ENCODE results near the gene METTL24. TPM values are rescaled to one million over a fixed set of nuclear protein-coding genes. Genes with fewer than 3 reads are reported as not detected.
"Not testable (repeated sequence)": the region's sequence is repeated elsewhere in the genome, so short reads cannot be mapped to it uniquely, and the experiment has no call there.

The METTL24 gene
- total and polyA plus RNA-seq, 2 donors (not counting 1 experiment from before 2014, with no cell fraction given), result 0.18 to 2.6 TPM

DNA sequence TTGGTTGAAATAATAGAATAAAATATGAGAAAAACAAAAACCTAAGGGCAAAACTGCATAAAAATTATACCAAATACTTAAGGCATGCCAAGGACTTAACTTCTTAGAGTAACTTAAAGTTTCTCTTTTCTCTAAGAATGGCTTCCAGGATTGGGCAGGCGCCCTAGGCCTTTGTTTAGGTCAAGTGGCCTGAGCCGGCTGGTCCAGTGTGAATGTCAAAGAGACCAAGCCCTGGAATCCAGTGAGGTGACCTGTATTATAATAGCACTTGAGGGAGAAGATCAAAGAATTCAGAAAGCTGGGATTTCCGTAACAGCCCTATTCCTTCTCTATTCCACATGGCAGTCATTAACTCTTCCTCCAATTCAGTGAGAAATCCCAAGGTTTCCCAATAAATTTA lies 6.6 kb downstream of the METTL24 start:
- Histone ChIP-seq H3K79me2 (ENCODE audit: control insufficient read depth, insufficient read depth, low read length) (no peaks in the 10 kb centered on the region), H4K20me1 (ENCODE audit: control insufficient read depth, extremely low read depth, insufficient read depth, low read length) (no peaks in the 10 kb centered on the region), H3K27me3 (ENCODE audit: control insufficient read depth, insufficient read depth, low read length) (no peaks in the 10 kb centered on the region), H3K4me1 (ENCODE audit: control insufficient read depth, extremely low read depth, insufficient read depth, low read length) (no peaks in the 10 kb centered on the region), H3K4me3 (replicated peaks in 1 of 4; ENCODE audit: control extremely low read depth in 1 of 4, insufficient read depth in 1 of 4, low read depth in 3 of 4, low read length in 4 of 4) (no peak overlapping the region), H3K27ac (ENCODE audit: insufficient read depth, low read length) (no peak overlapping the region), H3K4me2 (ENCODE audit: extremely low read depth, insufficient read depth, low read length) (no peak overlapping the region), H2AFZ (ENCODE audit: low read length) (no peak overlapping the region), H3K36me3 (ENCODE audit: control insufficient read depth, insufficient read depth, low read length) (no peaks in the 10 kb centered on the region), H3K9me3 (ENCODE audit: control insufficient read depth, insufficient read depth, low read depth, low read length) (no peaks in the 10 kb centered on the region), H3K9ac (ENCODE audit: insufficient read depth, low read length) (no peak overlapping the region)
- DNase-seq (ENCODE audit: low read depth in 2 of 2), result no peak
- TF ChIP-seq, protein P1, sequence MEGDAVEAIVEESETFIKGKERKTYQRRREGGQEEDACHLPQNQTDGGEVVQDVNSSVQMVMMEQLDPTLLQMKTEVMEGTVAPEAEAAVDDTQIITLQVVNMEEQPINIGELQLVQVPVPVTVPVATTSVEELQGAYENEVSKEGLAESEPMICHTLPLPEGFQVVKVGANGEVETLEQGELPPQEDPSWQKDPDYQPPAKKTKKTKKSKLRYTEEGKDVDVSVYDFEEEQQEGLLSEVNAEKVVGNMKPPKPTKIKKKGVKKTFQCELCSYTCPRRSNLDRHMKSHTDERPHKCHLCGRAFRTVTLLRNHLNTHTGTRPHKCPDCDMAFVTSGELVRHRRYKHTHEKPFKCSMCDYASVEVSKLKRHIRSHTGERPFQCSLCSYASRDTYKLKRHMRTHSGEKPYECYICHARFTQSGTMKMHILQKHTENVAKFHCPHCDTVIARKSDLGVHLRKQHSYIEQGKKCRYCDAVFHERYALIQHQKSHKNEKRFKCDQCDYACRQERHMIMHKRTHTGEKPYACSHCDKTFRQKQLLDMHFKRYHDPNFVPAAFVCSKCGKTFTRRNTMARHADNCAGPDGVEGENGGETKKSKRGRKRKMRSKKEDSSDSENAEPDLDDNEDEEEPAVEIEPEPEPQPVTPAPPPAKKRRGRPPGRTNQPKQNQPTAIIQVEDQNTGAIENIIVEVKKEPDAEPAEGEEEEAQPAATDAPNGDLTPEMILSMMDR (conservative IDR thresholded peaks at IDR 0.05 in 1 of 2, IDR thresholded peaks at IDR 0.05 in 1 of 2; ENCODE audit: low read depth in 1 of 2, low read length in 2 of 2), result no peak
- TF ChIP-seq EZH2 (IDR thresholded peaks at IDR 0.05; ENCODE audit: low read length, missing control alignments), result no peak

DNA sequence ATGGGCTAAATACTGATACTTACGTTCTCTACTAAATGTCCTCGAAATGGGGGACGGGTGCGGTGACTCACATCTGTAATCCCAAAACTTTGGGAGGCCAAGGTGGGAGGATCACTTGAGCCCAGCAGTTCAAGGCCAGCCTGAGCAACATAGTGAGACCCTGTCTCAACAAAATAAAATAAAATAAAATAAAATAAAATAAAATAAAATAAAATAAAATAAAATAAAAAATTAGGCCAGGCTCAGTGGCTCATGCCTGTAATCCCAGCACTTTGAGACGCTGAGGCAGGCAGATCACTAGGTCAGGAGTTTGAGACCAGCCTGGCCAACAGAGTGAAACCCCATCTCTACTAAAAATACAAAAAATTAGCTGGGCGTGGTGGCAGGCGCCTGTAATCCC lies 7.6 kb downstream of the METTL24 start:
- H3K4me1 ChIP-seq (ENCODE audit: control insufficient read depth, extremely low read depth, insufficient read depth, low read length); H3K4me3 ChIP-seq (replicated peaks in 1 of 4; ENCODE audit: control extremely low read depth in 1 of 4, insufficient read depth in 1 of 4, low read depth in 3 of 4, low read length in 4 of 4); H3K36me3 ChIP-seq (ENCODE audit: control insufficient read depth, insufficient read depth, low read length); DNase-seq (ENCODE audit: low read depth in 2 of 2); H3K9me3 ChIP-seq (ENCODE audit: control insufficient read depth, insufficient read depth, low read depth, low read length); H3K9ac ChIP-seq (ENCODE audit: insufficient read depth, low read length); H2AFZ ChIP-seq (ENCODE audit: low read length); H4K20me1 ChIP-seq (ENCODE audit: control insufficient read depth, extremely low read depth, insufficient read depth, low read length); H3K27ac ChIP-seq (ENCODE audit: insufficient read depth, low read length); H3K4me2 ChIP-seq (ENCODE audit: extremely low read depth, insufficient read depth, low read length); H3K79me2 ChIP-seq (ENCODE audit: control insufficient read depth, insufficient read depth, low read length); H3K27me3 ChIP-seq (ENCODE audit: control insufficient read depth, insufficient read depth, low read length): not testable (repeated sequence)

DNA sequence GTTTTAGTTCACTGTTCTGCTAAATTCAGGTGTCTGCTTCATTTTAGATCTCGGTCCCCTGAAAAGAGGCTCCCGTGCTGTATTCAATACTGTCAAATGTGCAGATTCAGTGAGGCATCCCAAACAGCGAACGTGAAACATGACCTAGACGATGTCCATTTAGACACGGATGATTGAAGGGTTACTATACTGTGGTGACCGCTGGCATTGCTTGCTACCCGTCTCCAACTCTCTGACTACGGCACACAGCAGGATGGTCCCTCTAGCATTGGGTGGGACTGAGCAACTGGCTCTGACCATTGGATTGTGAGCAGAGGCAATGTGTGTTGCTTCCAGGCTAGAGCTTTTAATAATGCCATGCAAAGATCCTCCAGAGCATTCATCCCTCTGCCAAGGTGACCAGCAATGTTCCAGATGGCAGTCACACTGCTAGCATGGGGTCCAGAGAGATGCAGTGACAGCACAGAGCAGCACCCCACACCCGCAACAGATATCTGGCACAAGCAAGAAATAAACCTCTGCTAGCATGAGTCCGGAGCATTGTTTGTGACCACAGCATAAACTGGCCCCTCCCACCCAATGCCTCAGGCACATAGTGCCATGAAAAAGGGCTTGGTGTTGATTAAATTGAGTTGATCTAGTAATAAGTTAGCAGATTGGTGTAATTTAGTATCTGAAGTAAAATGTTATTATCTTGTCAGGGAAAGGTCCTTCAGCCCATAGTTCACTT lies 9.0 kb downstream of the METTL24 start:
- no peaks in the 10 kb centered on the region for H4K20me1 ChIP-seq (ENCODE audit: control insufficient read depth, extremely low read depth, insufficient read depth, low read length)
- no peak overlapping the region for H3K9ac ChIP-seq (ENCODE audit: insufficient read depth, low read length)
- H3K4me3 ChIP-seq (replicated peaks in 1 of 4; ENCODE audit: control extremely low read depth in 1 of 4, insufficient read depth in 1 of 4, low read depth in 3 of 4, low read length in 4 of 4), result no peak overlapping the region
- TF ChIP-seq EZH2 (IDR thresholded peaks at IDR 0.05; ENCODE audit: low read length, missing control alignments), result no peak
- no peaks in the 10 kb centered on the region for H3K4me1 ChIP-seq (ENCODE audit: control insufficient read depth, extremely low read depth, insufficient read depth, low read length)
- H3K27me3 ChIP-seq (ENCODE audit: control insufficient read depth, insufficient read depth, low read length), result peaks cover 3% of the 10 kb centered on the region
- no peak overlapping the region for H2AFZ ChIP-seq (ENCODE audit: low read length)
- no peaks in the 10 kb centered on the region for H3K79me2 ChIP-seq (ENCODE audit: control insufficient read depth, insufficient read depth, low read length)
- DNase-seq (ENCODE audit: low read depth in 2 of 2), result no peak
- no peaks in the 10 kb centered on the region for H3K9me3 ChIP-seq (ENCODE audit: control insufficient read depth, insufficient read depth, low read depth, low read length)
- H3K4me2 ChIP-seq (ENCODE audit: extremely low read depth, insufficient read depth, low read length), result no peak overlapping the region
- H3K27ac ChIP-seq (ENCODE audit: insufficient read depth, low read length), result no peak overlapping the region
- no peaks in the 10 kb centered on the region for H3K36me3 ChIP-seq (ENCODE audit: control insufficient read depth, insufficient read depth, low read length)

DNA sequence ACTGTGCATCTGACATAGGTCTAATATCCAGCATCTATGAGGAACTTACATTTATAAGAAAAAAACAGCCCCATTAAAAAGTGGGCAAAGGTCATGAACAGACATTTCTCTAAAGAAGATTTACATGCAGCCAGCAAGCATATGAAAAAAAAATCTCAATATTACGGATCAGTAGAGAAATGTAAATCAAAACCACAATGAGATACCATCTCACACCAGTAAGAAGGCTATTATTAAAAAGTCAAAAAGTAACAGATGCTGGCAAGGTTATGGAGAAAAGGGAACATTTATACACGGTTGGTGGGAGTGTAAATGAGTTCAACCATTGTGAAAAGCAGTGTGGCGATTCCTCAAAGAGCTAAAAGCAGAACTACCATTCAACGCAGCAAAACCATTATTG lies 13.1 kb downstream of the METTL24 start:
- Histone ChIP-seq H3K9ac (ENCODE audit: insufficient read depth, low read length) (no peak overlapping the region), H3K27ac (ENCODE audit: insufficient read depth, low read length) (no peak overlapping the region), H4K20me1 (ENCODE audit: control insufficient read depth, extremely low read depth, insufficient read depth, low read length) (no peaks in the 10 kb centered on the region), H3K79me2 (ENCODE audit: control insufficient read depth, insufficient read depth, low read length) (no peaks in the 10 kb centered on the region), H3K9me3 (ENCODE audit: control insufficient read depth, insufficient read depth, low read depth, low read length) (no peaks in the 10 kb centered on the region), H3K4me1 (ENCODE audit: control insufficient read depth, extremely low read depth, insufficient read depth, low read length) (no peaks in the 10 kb centered on the region), H3K36me3 (ENCODE audit: control insufficient read depth, insufficient read depth, low read length) (no peaks in the 10 kb centered on the region), H3K4me2 (ENCODE audit: extremely low read depth, insufficient read depth, low read length) (no peak overlapping the region), H3K4me3 (replicated peaks in 1 of 4; ENCODE audit: control extremely low read depth in 1 of 4, insufficient read depth in 1 of 4, low read depth in 3 of 4, low read length in 4 of 4) (no peak overlapping the region), H2AFZ (ENCODE audit: low read length) (no peak overlapping the region), H3K27me3 (ENCODE audit: control insufficient read depth, insufficient read depth, low read length) (peaks cover 3% of the 10 kb centered on the region)
- DNase-seq (ENCODE audit: low read depth in 2 of 2), result no peak
- TF ChIP-seq EZH2 (IDR thresholded peaks at IDR 0.05; ENCODE audit: low read length, missing control alignments), result no peak
- TF ChIP-seq, protein P1 (conservative IDR thresholded peaks at IDR 0.05 in 1 of 2, IDR thresholded peaks at IDR 0.05 in 1 of 2; ENCODE audit: low read depth in 1 of 2, low read length in 2 of 2), result no peak

Measured in fibroblast of lung (primary cell).